Osteoblast (primary cell): Measurements from ENCODE around the gene HAUS1. TPM values are rescaled to one million over a fixed set of nuclear protein-coding genes. Genes with fewer than 3 reads are reported as not detected.

ENCODE experiments used
- DNase-seq: peaks from one replicate; pipeline ENCODE4 v3.0.0; 2011; ENCODE audit warnings: low spot score, mixed read lengths; ENCODE audit not compliant: insufficient read length; ENCODE audit errors: missing footprints
- H2AFZ ChIP-seq: 2 replicates; pipeline ENCODE4 v1.6.0; 2011; ENCODE audit warnings: mild to moderate bottlenecking, low read length
- H3K27ac ChIP-seq: 2 replicates; pipeline ENCODE4 v1.5.1; 2011; ENCODE audit warnings: mild to moderate bottlenecking, low read depth, low read length, moderate library complexity
- H3K27me3 ChIP-seq: 2 replicates; pipeline ENCODE4 v1.6.0; 2012; ENCODE audit warnings: mild to moderate bottlenecking, control low read depth, inconsistent platforms, low read length, moderate library complexity; ENCODE audit not compliant: insufficient read depth
- H3K36me3 ChIP-seq: 2 replicates; pipeline ENCODE4 v1.5.1; 2011; ENCODE audit warnings: mild to moderate bottlenecking, low read length, control low read depth, moderate library complexity; ENCODE audit not compliant: insufficient read depth
- H3K4me1 ChIP-seq: 2 replicates; pipeline ENCODE4 v1.5.1; 2011; ENCODE audit warnings: mild to moderate bottlenecking, low read length, control low read depth, moderate library complexity; ENCODE audit not compliant: insufficient read depth
- H3K4me2 ChIP-seq: 2 replicates; pipeline ENCODE4 v1.6.0; 2011; ENCODE audit warnings: mild to moderate bottlenecking, low read length; ENCODE audit not compliant: insufficient read depth
- H3K4me3 ChIP-seq: fragments of 200-600 bp; sonication (generic); 3 replicates; pipeline ENCODE4 v1.5.1; 2012; ENCODE audit warnings: mild to moderate bottlenecking, low read length, inconsistent platforms; ENCODE audit not compliant: insufficient read depth
- H3K79me2 ChIP-seq: 2 replicates; pipeline ENCODE4 v1.6.0; 2012; ENCODE audit warnings: mild to moderate bottlenecking, low read length, control low read depth, inconsistent platforms; ENCODE audit not compliant: insufficient read depth
- H3K9me3 ChIP-seq: 2 replicates; pipeline ENCODE4 v1.5.1; 2011; ENCODE audit warnings: low read depth, low read length, control low read depth
- H4K20me1 ChIP-seq: 2 replicates; pipeline ENCODE4 v1.6.0; 2012; ENCODE audit warnings: mild to moderate bottlenecking, low read length, control low read depth; ENCODE audit not compliant: insufficient read depth
- CTCF ChIP-seq: IDR thresholded peaks from 2 replicates; pipeline ENCODE4 v1.5.1; 2011; ENCODE audit warnings: mild to moderate bottlenecking, low read depth, low read length, moderate library complexity; ENCODE audit errors: extremely low read depth
- total RNA-seq: library from RNA; depleted of rRNA; stranded (reverse); fragments of >200 nt; gene quantifications from 2 replicates; pipeline ENCODE4 v1.2.3, GENCODE V29; 2012

The HAUS1 gene
- total RNA-seq, 1 donor: 40.9 TPM

DNA sequence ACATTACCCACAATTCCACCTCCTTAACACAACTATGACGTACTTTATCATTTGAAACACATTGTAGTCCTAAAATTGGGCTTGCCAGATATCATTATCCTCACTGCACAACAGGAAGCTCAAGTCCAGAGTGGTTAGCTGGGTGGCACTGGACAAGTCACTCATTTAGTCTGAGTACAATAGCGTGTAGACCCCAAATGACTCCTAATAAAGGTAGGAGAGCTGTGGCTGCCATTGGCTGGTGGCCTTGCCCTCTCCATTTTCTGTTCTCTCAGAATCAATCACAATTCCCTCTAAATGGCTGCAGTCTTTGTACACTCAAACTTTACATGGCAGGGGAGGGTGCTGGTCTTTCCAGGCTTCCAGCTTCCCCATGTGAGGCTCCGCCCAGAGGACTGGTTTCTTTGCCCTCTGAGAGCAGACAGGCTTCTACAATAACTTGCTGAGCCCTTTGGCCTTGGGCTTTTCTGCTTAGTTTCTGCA is 43.8 kb upstream of the HAUS1 start:
- no peaks in the 10 kb centered on the region for H4K20me1 ChIP-seq
- TF ChIP-seq CTCF: no peak
- H3K27ac ChIP-seq: no peak overlapping the region
- H3K36me3 ChIP-seq: no peaks in the 10 kb centered on the region
- no peak overlapping the region for H3K4me3 ChIP-seq
- no peak overlapping the region for H3K4me2 ChIP-seq
- DNase-seq: no peak
- H3K79me2 ChIP-seq: peaks cover 15% of the 10 kb centered on the region
- no peaks in the 10 kb centered on the region for H3K27me3 ChIP-seq
- peaks cover 16% of the 10 kb centered on the region for H3K4me1 ChIP-seq
- no peak overlapping the region for H2AFZ ChIP-seq
- no peaks in the 10 kb centered on the region for H3K9me3 ChIP-seq

- peaks cover 12% of the 10 kb centered on the region for H3K4me1 ChIP-seq
- H3K4me3 ChIP-seq: no peak overlapping the region
- no peak for TF ChIP-seq CTCF
- no peaks in the 10 kb centered on the region for H3K9me3 ChIP-seq
- H3K36me3 ChIP-seq: no peaks in the 10 kb centered on the region
- H3K27ac ChIP-seq: no peak overlapping the region
- no peaks in the 10 kb centered on the region for H4K20me1 ChIP-seq
- no peak overlapping the region for H3K4me2 ChIP-seq
- peaks cover 17% of the 10 kb centered on the region for H3K79me2 ChIP-seq
- H2AFZ ChIP-seq: no peak overlapping the region
- no peaks in the 10 kb centered on the region for H3K27me3 ChIP-seq
- no peak for DNase-seq
These were observed 42.8 kb upstream of the HAUS1 start for GRCh38 chr18:46061387-46061786.

- Histone ChIP-seq H4K20me1 (no peaks in the 10 kb centered on the region), H3K4me3 (no peak overlapping the region), H3K9me3 (no peaks in the 10 kb centered on the region), H3K36me3 (no peaks in the 10 kb centered on the region), H3K79me2 (peaks cover 19% of the 10 kb centered on the region), H3K4me2 (no peak overlapping the region), H2AFZ (no peak overlapping the region), H3K4me1 (peaks cover 12% of the 10 kb centered on the region), H3K27ac (no peak overlapping the region), H3K27me3 (no peaks in the 10 kb centered on the region)
- no peak for TF ChIP-seq CTCF
- no peak for DNase-seq
These were observed 42.4 kb upstream of the HAUS1 start for GRCh38 chr18:46061796-46062195.

DNA sequence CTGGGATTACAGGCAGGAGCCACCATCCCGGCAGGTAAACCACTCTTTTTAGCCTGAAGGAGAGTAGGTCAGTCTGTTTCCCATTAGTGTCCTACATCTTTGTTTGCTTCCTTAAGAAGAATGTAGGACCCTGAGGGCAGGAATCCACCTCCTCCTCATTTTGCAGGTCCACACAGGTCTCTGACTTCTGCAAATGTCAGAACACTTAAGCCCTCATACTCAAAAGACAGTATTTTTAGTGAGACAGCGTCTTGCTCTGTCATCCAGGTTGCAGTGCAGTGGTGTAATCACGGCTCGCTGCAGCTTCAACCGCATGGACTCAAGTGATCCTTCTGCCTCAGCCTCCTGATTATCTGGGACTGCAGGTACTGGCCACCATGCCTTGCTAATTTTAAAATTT is 41.4 kb upstream of the HAUS1 start:
- H3K27me3 ChIP-seq: no peaks in the 10 kb centered on the region
- H3K27ac ChIP-seq: no peak overlapping the region
- H2AFZ ChIP-seq: no peak overlapping the region
- peaks cover 12% of the 10 kb centered on the region for H3K4me1 ChIP-seq
- no peaks in the 10 kb centered on the region for H3K36me3 ChIP-seq
- no peak overlapping the region for H3K4me3 ChIP-seq
- H3K4me2 ChIP-seq: no peak overlapping the region
- DNase-seq: no peak
- H3K9me3 ChIP-seq: no peaks in the 10 kb centered on the region
- no peaks in the 10 kb centered on the region for H4K20me1 ChIP-seq
- peaks cover 22% of the 10 kb centered on the region for H3K79me2 ChIP-seq
- TF ChIP-seq CTCF: no peak
